ENCODE data around the gene DHRS1. TPM values are rescaled to one million over a fixed set of nuclear protein-coding genes. Genes with fewer than 3 reads are reported as not detected.

Gene DHRS1
- total RNA-seq, 4 donors from 2014 or later, result 8.2 to 33.0 (median 17.7) TPM

DNA sequence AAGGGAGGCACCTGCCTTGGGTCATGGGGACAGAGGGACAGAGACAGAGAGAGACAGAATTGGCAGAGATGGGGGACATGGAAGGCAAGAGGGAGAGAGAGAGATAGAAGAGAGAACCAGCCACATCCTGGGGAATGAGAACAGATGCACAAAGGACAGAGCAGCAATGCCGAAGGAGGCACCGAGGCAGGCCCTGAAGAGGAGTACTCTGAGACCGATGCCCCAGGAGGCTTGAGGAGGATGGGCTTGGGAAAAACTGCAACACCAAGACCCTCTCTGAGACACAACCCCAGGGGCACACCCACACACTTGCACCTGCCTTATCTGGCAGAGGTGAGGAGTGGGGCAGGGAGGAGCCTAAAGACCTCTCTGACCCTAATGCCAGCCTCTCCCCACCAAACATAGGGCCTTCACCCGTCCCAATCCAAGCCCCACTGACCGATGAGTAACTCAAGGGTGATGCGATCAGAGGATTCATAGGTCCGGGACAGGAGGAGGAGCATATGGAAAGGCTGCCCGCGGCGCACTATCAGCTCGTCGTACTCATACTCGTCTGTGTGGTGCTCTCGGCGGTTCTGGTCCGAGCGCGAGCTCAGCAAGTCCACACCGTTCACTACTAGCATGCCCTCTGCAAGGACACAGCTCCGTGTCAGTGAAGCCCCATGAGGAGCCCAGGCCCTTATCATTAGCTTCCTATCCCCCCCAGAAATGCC is 38.2 kb downstream of the DHRS1 start:
- WGBS, 2 donors (ENCODE audit: low coverage in 1 of 2), result 84 to 100% methylated on average over 3 to 7 of the region's 20 CpGs
- Histone ChIP-seq H3K36me3 (peaks cover 0 to 23% of the 10 kb centered on the region in 2 donors), H3K9me3 (no peaks in the 10 kb centered on the region), H3K27ac (no peak overlapping the region), H3K27me3 (no peaks in the 10 kb centered on the region), H3K4me1 (peaks cover 0 to 9% (median 0%) of the 10 kb centered on the region in 3 donors), H3K4me3 (no peak overlapping the region)
- ATAC-seq, result no peak
- TF ChIP-seq, protein P1, sequence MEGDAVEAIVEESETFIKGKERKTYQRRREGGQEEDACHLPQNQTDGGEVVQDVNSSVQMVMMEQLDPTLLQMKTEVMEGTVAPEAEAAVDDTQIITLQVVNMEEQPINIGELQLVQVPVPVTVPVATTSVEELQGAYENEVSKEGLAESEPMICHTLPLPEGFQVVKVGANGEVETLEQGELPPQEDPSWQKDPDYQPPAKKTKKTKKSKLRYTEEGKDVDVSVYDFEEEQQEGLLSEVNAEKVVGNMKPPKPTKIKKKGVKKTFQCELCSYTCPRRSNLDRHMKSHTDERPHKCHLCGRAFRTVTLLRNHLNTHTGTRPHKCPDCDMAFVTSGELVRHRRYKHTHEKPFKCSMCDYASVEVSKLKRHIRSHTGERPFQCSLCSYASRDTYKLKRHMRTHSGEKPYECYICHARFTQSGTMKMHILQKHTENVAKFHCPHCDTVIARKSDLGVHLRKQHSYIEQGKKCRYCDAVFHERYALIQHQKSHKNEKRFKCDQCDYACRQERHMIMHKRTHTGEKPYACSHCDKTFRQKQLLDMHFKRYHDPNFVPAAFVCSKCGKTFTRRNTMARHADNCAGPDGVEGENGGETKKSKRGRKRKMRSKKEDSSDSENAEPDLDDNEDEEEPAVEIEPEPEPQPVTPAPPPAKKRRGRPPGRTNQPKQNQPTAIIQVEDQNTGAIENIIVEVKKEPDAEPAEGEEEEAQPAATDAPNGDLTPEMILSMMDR (IDR thresholded peaks at IDR 0.05), result no peak
- no peak for TF ChIP-seq POLR2A (IDR thresholded peaks at IDR 0.05)
- no peak for TF ChIP-seq EP300 (IDR thresholded peaks at IDR 0.05)

DNA sequence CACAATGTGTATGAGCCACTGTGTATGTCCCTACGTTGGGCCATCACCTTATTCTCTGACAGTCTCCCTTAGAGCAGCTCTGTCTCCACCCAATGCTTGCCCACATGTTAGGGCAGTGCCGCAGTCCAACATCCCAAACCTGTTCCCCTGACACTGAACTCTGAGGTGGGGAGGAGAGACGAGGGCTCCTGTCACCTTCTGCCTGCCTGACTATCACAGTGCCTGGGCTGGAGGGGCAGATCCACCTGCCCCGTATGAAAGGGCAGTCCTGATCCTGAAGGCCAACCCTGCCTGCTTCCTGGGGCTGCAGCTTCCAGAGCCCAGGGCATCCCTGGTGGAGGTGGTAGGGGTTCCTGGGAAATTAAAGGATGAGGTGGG is 38.8 kb downstream of the DHRS1 start:
- no peak for TF ChIP-seq EP300 (IDR thresholded peaks at IDR 0.05)
- TF ChIP-seq POLR2A (IDR thresholded peaks at IDR 0.05), result no peak
- TF ChIP-seq POLR2AphosphoS5 (IDR thresholded peaks at IDR 0.05), result no peak
- TF ChIP-seq, protein P1 (IDR thresholded peaks at IDR 0.05), result no peak
- H3K36me3 ChIP-seq, result peaks cover 0 to 17% of the 10 kb centered on the region in 2 donors
- no peaks in the 10 kb centered on the region for H3K27me3 ChIP-seq
- H3K9me3 ChIP-seq, result no peaks in the 10 kb centered on the region
- H3K4me3 ChIP-seq, result no peak overlapping the region
- no peak overlapping the region for H3K27ac ChIP-seq
- WGBS, 2 donors (ENCODE audit: low coverage in 1 of 2), result 92% methylated on average over 2 of the region's 4 CpGs; no CpG with 5 or more reads in 1 of the 2 donors
- peaks cover 0 to 9% (median 0%) of the 10 kb centered on the region in 3 donors for H3K4me1 ChIP-seq
- no peak for ATAC-seq

DNA sequence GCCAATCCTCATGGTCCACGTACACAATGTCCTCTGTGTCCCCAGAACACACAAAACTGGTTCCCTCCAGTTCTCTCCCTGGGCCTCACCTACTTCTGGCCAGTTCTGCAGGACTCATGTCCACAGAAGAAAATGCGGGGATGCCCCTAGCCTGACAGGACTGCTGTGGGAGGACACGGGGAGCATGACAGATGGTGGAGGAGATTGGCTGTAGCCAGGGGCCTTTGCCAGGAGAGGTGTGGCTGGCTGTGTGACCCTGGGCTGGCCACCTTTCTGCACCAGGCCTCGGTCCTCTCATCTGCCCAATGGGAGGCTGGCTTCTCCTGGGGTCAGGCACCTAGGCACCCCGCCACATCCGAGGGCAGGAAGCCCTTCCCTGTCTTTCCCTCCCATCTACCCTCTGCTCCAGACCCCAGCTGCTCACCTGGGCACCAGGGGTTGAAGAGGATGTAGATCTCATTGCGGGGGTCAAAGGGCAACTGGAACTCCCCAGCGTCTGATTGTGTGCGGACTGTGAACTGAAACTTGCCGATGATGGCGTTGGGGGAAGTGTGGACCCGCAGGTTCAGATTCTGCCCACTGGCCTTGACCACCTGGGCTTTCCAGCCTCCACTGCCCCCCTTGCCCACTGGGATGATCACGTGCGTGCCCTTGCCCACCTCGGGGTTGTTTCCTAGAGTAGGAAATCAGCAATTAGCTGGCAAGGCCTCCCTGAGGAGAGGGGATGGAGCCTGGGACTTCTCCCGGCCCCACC is 39.4 kb downstream of the DHRS1 start:
- no peak overlapping the region for H3K27ac ChIP-seq
- WGBS, 2 donors (ENCODE audit: low coverage in 1 of 2), result 80 to 88% methylated on average over 1 to 7 of the region's 16 CpGs
- H3K4me3 ChIP-seq, result no peak overlapping the region
- H3K9me3 ChIP-seq, result no peaks in the 10 kb centered on the region
- ATAC-seq, result no peak
- no peaks in the 10 kb centered on the region for H3K27me3 ChIP-seq
- H3K36me3 ChIP-seq, result peaks cover 0 to 11% of the 10 kb centered on the region in 2 donors
- H3K4me1 ChIP-seq, result peaks cover 0 to 9% (median 0%) of the 10 kb centered on the region in 3 donors
- TF ChIP-seq POLR2AphosphoS5 (IDR thresholded peaks at IDR 0.05) (no peak), POLR2A (IDR thresholded peaks at IDR 0.05) (no peak), EP300 (IDR thresholded peaks at IDR 0.05) (no peak)
- TF ChIP-seq, protein P1 (IDR thresholded peaks at IDR 0.05), result no peak

DNA sequence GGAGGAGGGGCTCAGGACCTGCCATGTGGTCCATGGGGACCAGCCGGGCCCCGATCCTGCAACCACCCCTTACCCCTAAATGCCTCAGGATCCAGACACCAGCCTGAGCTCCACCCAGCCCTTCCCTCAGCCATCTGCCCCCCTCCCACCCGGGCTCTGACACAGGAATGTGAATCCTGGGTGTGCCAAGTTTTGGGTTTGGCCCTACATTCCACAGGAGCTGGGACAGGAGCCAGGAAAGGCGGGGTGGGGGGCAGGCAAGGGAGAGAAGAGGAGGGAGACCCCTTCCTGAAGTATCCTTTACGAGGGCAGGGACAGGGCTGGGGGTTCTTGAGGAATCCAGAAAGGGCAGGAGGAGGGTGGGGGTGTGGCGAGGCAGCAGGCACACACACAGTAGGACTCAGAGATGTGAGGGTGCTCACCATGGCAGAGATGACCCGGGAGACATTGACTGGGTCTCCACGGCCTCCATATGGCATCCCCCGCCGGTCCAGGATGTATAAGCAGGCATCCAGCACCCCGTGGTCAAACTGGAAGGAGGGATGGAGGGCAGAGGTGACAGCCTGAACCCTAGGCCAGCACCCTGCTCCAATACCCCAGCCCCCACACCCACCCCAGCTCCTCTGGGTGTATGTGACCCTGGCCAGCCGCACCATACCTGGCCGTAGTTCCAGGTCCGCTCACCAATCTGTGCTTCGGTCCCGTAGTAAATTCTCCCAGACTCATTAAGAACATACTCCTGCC is 40.1 kb downstream of the DHRS1 start:
- no peak overlapping the region for H3K4me3 ChIP-seq
- no peak for ATAC-seq
- no peak overlapping the region for H3K27ac ChIP-seq
- H3K4me1 ChIP-seq, result peaks cover 0 to 9% (median 0%) of the 10 kb centered on the region in 3 donors
- WGBS, 2 donors (ENCODE audit: low coverage in 1 of 2), result 90% methylated on average over 6 of the region's 16 CpGs; no CpG with 5 or more reads in 1 of the 2 donors
- no peaks in the 10 kb centered on the region for H3K9me3 ChIP-seq
- no peaks in the 10 kb centered on the region for H3K27me3 ChIP-seq
- no peak for TF ChIP-seq POLR2A (IDR thresholded peaks at IDR 0.05)
- TF ChIP-seq, protein P1 (IDR thresholded peaks at IDR 0.05), result no peak
- no peak for TF ChIP-seq POLR2AphosphoS5 (IDR thresholded peaks at IDR 0.05)
- no peak for TF ChIP-seq EP300 (IDR thresholded peaks at IDR 0.05)
- H3K36me3 ChIP-seq, result peaks cover 0 to 9% of the 10 kb centered on the region in 2 donors
